HCT116 (cell line): Measurements from ENCODE around the gene NR4A1. TPM values are rescaled to one million over a fixed set of nuclear protein-coding genes. Genes with fewer than 3 reads are reported as not detected.

Experiments
- ATAC-seq: fragments of 200-7000 bp; cut with Tn5 transposase; 2 replicates; pipeline ENCODE4 v1.9.1; 2020; ENCODE audit warnings: mild to moderate bottlenecking, moderate library complexity
- BruUV-seq: library from RNA; stranded (reverse); fragments of 400-500 nt; replicated peaks from 2 replicates; lab custom pipeline; 2021; lab: Mats Ljungman, UMichigan
- CTCF ChIA-PET: fragments of 300-600 bp; sonication (Branson Sonifier 250); formaldehyde crosslinking; loops from one replicate; lab custom pipeline; 2021; ENCODE audit warnings: antibody characterized with exemption; lab: Charles Lee
- POLR2A ChIA-PET: fragments of 300-600, 350-600 bp; sonication (Branson Sonifier 250); formaldehyde crosslinking; loops from one replicate; lab custom pipeline; 2021; ENCODE audit warnings: antibody characterized with exemption; lab: Charles Lee
- RAD21 ChIA-PET, 2 experiments: fragments of 300-600 bp; sonication (Branson Sonifier 250); formaldehyde crosslinking; loops; one replicate each; lab custom pipeline; 2023; ENCODE audit warnings: low total read pairs in 2 of 2; ENCODE audit not compliant: uncharacterized antibody in 2 of 2, unreplicated experiment in 2 of 2, low non-redundant PET in 1 of 2; lab: Charles Lee
- DNase-seq: peaks from one replicate; pipeline ENCODE4 v3.0.0-alpha.2; 2010; ENCODE audit warnings: low read depth, low spot score
- H2AFZ ChIP-seq: fragments of 200-600 bp; shearing (Covaris generic), sonication (generic); 2 replicates; pipeline ENCODE4 v1.6.1; 2017; ENCODE audit warnings: low read depth, mixed run types, mixed read lengths, antibody characterized with exemption, low read length; ENCODE audit not compliant: poor library complexity, severe bottlenecking
- H3K27ac ChIP-seq: 2 replicates; pipeline ENCODE4 v1.5.1; 2012; ENCODE audit warnings: low read depth, low read length
- H3K27me3 ChIP-seq: fragments of 200-600 bp; sonication (generic); 2 replicates; pipeline ENCODE4 v1.6.1; 2016; ENCODE audit warnings: mixed run types, low read length, mixed read lengths; ENCODE audit not compliant: insufficient read depth
- H3K36me3 ChIP-seq, 2 experiments: fragments of 200-500 bp in 1 of 2; fragments of 200-600 bp in 1 of 2; sonication (Bioruptor generic) in 1 of 2; sonication (generic) in 1 of 2; 2 replicates each; pipeline versions ENCODE4 v1.5.1 to v1.6.1; 2014 to 2016; ENCODE audit warnings: low read length in 2 of 2, inconsistent platforms in 1 of 2, mixed read lengths in 1 of 2, mixed run types in 1 of 2; ENCODE audit not compliant: insufficient read depth in 2 of 2, control insufficient read depth in 1 of 2
- H3K4me1 ChIP-seq, 2 experiments: fragments of 200-600 bp in 1 of 2; sonication (generic) in 1 of 2; 2 replicates each; pipeline versions ENCODE4 v1.5.1 to v1.6.1; 2012 to 2017; ENCODE audit warnings: low read length in 2 of 2, inconsistent platforms in 1 of 2, mild to moderate bottlenecking in 1 of 2, mixed read lengths in 1 of 2, mixed run types in 1 of 2, moderate library complexity in 1 of 2; ENCODE audit not compliant: insufficient read depth in 2 of 2, control insufficient read depth in 1 of 2
- H3K4me2 ChIP-seq: fragments of 200-600 bp; sonication (generic); 2 replicates; pipeline ENCODE4 v1.6.1; 2017; ENCODE audit warnings: mixed run types, low read length, mixed read lengths
- H3K4me3 ChIP-seq, 2 experiments: fragments of 200-600 bp in 1 of 2; sonication (generic) in 1 of 2; replicated peaks in 1 of 2; 2 replicates each; pipeline ENCODE4 v1.5.1; 2011 to 2016; ENCODE audit warnings: low read length in 2 of 2, control low read depth in 1 of 2, low read depth in 1 of 2, mild to moderate bottlenecking in 1 of 2, mixed read lengths in 1 of 2, mixed run types in 1 of 2
- H3K79me2 ChIP-seq: fragments of 200-600 bp; sonication (generic); 2 replicates; pipeline ENCODE4 v1.6.1; 2017; ENCODE audit warnings: mild to moderate bottlenecking, mixed run types, low read length, moderate library complexity, mixed read lengths; ENCODE audit not compliant: insufficient read depth
- H3K9ac ChIP-seq: fragments of 200-600 bp; sonication (generic); 2 replicates; pipeline ENCODE4 v1.6.1; 2016; ENCODE audit warnings: low read length, mixed read lengths
- H3K9me2 ChIP-seq: fragments of 200-600 bp; sonication (generic), shearing (Covaris generic); 2 replicates; pipeline ENCODE4 v1.6.1; 2017; ENCODE audit warnings: mixed run types, mild to moderate bottlenecking, moderate library complexity; ENCODE audit not compliant: insufficient read depth
- H3K9me3 ChIP-seq, 2 experiments: fragments of 200-500 bp in 1 of 2; fragments of 200-600 bp in 1 of 2; sonication (Bioruptor generic) in 1 of 2; sonication (generic) in 1 of 2; 2 replicates each; pipeline ENCODE4 v1.6.1; 2014 to 2017; ENCODE audit warnings: low read length in 2 of 2, mixed read lengths in 2 of 2, inconsistent platforms in 1 of 2, low read depth in 1 of 2, mild to moderate bottlenecking in 1 of 2, mixed run types in 1 of 2, moderate library complexity in 1 of 2; ENCODE audit not compliant: control insufficient read depth in 1 of 2, insufficient read depth in 1 of 2
- H4K20me1 ChIP-seq: fragments of 200-600 bp; sonication (generic), shearing (Covaris generic); 2 replicates; pipeline ENCODE4 v1.6.1; 2017; ENCODE audit warnings: mixed run types, mild to moderate bottlenecking, moderate library complexity; ENCODE audit not compliant: insufficient read depth
- EGR1 ChIP-seq: IDR thresholded peaks from 2 replicates; pipeline ENCODE4 v1.6.1; 2012; ENCODE audit warnings: low read depth
- EZH2 ChIP-seq: fragments of 200-600 bp; sonication (generic); IDR thresholded peaks from 2 replicates; pipeline ENCODE4 v1.6.1; 2017; ENCODE audit warnings: antibody characterized with exemption, mixed run types
- EZH2phosphoT487 ChIP-seq: fragments of 200-600 bp; IDR thresholded peaks from 2 replicates; pipeline ENCODE4 v1.6.1; 2018; ENCODE audit warnings: antibody characterized with exemption, borderline replicate concordance
- FOSL1 ChIP-seq: IDR thresholded peaks from 2 replicates; pipeline ENCODE4 v1.6.1; 2012; ENCODE audit warnings: low read depth
- POLR2A ChIP-seq: IDR thresholded peaks from 2 replicates; pipeline ENCODE4 v1.7.0; 2011; ENCODE audit warnings: borderline replicate concordance; ENCODE audit not compliant: insufficient read depth, insufficient read length; ENCODE audit errors: extremely low read depth
- SP1 ChIP-seq: IDR thresholded peaks from 2 replicates; pipeline ENCODE4 v1.6.1; 2012; ENCODE audit warnings: low read depth
- SRF ChIP-seq: IDR thresholded peaks from 2 replicates; pipeline ENCODE4 v1.6.1; 2012; ENCODE audit warnings: low read depth
- TCF7L2 ChIP-seq: IDR thresholded peaks from 2 replicates; pipeline ENCODE4 v1.7.0; 2011; ENCODE audit warnings: borderline replicate concordance, inconsistent platforms; ENCODE audit not compliant: insufficient read depth, insufficient read length; ENCODE audit errors: extremely low read depth
- intact Hi-C: fragments of 100-400 bp; cut with micrococcal nuclease; formaldehyde crosslinking; loops from 2 replicates; pipeline ENCODE4 v1.10.0; 2022
- total RNA-seq: library from RNA; stranded (reverse); gene quantifications from one replicate; pipeline ENCODE4 v1.2.1, GENCODE V29; 2021; ENCODE audit not compliant: unreplicated experiment
- TF ChIP-seq, protein P1 (sequence below): IDR thresholded peaks from 2 replicates; pipeline ENCODE4 v1.6.1; 2011; ENCODE audit warnings: mild to moderate bottlenecking, low read length, moderate library complexity; ENCODE audit not compliant: insufficient replicate concordance; ENCODE audit errors: extremely low read depth
- TF ChIP-seq, protein P2 (sequence below), 3 experiments: fragments of 200-600 bp in 1 of 3; sonication (generic) in 1 of 3; IDR thresholded peaks in 2 of 3; conservative IDR thresholded peaks in 1 of 3; 2 replicates each; pipeline ENCODE4 v1.5.1; 2012 to 2017; ENCODE audit warnings: low read depth in 2 of 3, low read length in 2 of 3, antibody characterized with exemption in 1 of 3, borderline replicate concordance in 1 of 3, control low read depth in 1 of 3, mild to moderate bottlenecking in 1 of 3, mixed read lengths in 1 of 3, mixed run types in 1 of 3, moderate library complexity in 1 of 3; ENCODE audit not compliant: insufficient read depth in 1 of 3

The NR4A1 gene
- total RNA-seq, 1 experiment from 2014 or later: 35.3 TPM

DNA sequence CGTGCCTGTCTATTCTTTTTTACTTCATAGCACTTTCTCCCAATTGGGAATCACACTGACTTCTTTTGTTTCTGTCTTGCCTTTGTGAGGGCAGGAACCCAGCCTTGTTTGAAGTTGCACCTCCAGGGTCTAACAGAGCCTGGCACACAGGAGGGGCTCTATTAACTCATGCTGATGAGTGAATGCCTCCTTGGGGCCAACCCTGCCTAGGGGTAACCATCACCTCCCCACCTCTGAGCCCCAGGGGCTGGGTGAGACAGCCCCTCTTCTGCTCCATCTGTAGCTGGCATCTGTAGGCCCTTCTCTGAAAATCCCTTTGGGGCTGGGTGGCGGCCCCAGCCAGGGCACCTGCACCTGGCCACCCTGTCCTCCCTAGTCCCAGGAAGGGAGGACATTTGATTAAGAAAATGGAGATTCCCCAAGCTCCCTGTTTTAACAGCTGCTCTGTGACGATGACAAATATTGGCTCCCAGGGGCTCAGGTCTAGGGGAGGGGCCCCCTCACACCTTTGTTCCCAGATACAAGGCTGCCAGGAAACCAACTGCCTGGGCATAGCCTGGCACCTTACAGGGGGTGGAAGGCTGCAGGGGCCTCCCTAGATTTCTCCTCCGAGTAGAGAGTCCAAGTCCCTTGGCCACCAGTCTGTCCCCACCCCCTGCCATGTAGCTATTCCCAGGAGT lies 32.7 kb upstream of the NR4A1 start:
- Histone ChIP-seq H3K27me3 (no peaks in the 10 kb centered on the region), H4K20me1 (no peaks in the 10 kb centered on the region), H3K4me2 (peak overlapping the region; percentile 30; the same call in 1 of the 2 replicates), H3K9me2 (no peaks in the 10 kb centered on the region), H3K4me3 (no peak overlapping the region), H3K36me3 (no peaks in the 10 kb centered on the region), H3K9me3 (no peaks in the 10 kb centered on the region), H3K79me2 (no peaks in the 10 kb centered on the region), H3K4me1 (peaks cover 3 to 29% of the 10 kb centered on the region in 2 experiments), H3K9ac (no peak overlapping the region), H3K27ac (no peak overlapping the region), H2AFZ (no peak overlapping the region)
- ATAC-seq: no peak
- intact Hi-C loops: no loop called here
- no peak for DNase-seq
- no peak for TF ChIP-seq POLR2A
- TF ChIP-seq, protein P1, sequence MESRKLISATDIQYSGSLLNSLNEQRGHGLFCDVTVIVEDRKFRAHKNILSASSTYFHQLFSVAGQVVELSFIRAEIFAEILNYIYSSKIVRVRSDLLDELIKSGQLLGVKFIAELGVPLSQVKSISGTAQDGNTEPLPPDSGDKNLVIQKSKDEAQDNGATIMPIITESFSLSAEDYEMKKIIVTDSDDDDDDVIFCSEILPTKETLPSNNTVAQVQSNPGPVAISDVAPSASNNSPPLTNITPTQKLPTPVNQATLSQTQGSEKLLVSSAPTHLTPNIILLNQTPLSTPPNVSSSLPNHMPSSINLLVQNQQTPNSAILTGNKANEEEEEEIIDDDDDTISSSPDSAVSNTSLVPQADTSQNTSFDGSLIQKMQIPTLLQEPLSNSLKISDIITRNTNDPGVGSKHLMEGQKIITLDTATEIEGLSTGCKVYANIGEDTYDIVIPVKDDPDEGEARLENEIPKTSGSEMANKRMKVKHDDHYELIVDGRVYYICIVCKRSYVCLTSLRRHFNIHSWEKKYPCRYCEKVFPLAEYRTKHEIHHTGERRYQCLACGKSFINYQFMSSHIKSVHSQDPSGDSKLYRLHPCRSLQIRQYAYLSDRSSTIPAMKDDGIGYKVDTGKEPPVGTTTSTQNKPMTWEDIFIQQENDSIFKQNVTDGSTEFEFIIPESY: no peak
- TF ChIP-seq EZH2phosphoT487: no peak
- TF ChIP-seq FOSL1: no peak
- no peak for TF ChIP-seq SP1
- no peak for TF ChIP-seq SRF
- TF ChIP-seq, protein P2, sequence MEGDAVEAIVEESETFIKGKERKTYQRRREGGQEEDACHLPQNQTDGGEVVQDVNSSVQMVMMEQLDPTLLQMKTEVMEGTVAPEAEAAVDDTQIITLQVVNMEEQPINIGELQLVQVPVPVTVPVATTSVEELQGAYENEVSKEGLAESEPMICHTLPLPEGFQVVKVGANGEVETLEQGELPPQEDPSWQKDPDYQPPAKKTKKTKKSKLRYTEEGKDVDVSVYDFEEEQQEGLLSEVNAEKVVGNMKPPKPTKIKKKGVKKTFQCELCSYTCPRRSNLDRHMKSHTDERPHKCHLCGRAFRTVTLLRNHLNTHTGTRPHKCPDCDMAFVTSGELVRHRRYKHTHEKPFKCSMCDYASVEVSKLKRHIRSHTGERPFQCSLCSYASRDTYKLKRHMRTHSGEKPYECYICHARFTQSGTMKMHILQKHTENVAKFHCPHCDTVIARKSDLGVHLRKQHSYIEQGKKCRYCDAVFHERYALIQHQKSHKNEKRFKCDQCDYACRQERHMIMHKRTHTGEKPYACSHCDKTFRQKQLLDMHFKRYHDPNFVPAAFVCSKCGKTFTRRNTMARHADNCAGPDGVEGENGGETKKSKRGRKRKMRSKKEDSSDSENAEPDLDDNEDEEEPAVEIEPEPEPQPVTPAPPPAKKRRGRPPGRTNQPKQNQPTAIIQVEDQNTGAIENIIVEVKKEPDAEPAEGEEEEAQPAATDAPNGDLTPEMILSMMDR (IDR thresholded peaks at IDR 0.05 in 2 of 3, conservative IDR thresholded peaks at IDR 0.05 in 1 of 3; ENCODE audit: borderline replicate concordance in 1 of 3, insufficient read depth in 1 of 3, low read depth in 2 of 3, low read length in 2 of 3): no peak
- TF ChIP-seq EGR1: no peak
- no peak for TF ChIP-seq EZH2
- no peak for TF ChIP-seq TCF7L2
- POLR2A ChIA-PET: no interaction called here
- no TSS peak for BruUV-seq
- RAD21 ChIA-PET: interaction anchor here in 1 of 2 experiments (0.7 kb wide), 1 partner anchor 14 kb away, joined by 3 read pairs; no protein-coding TSS in a partner anchor
- CTCF ChIA-PET: interaction anchor here (7.9 kb wide), 1 partner anchor 13 kb away, joined by 137 read pairs; the partner anchor contains the start of gene TAMALIN
